A673 (cell line): Measurements from ENCODE around the gene PACRG. TPM values are rescaled to one million over a fixed set of nuclear protein-coding genes. Genes with fewer than 3 reads are reported as not detected.

Experiments used
- BruUV-seq: library from RNA; stranded (reverse); fragments of 400-500 nt; replicated peaks from 2 replicates; lab custom pipeline; 2021; lab: Mats Ljungman, UMichigan
- CTCF ChIA-PET: fragments of 300-600 bp; sonication (Branson Sonifier 250); formaldehyde crosslinking; loops from one replicate; lab custom pipeline; 2022; ENCODE audit warnings: antibody characterized with exemption; lab: Charles Lee
- POLR2A ChIA-PET: fragments of 300-600 bp; sonication (Branson Sonifier 250); formaldehyde crosslinking; loops from one replicate; lab custom pipeline; 2022; ENCODE audit warnings: antibody characterized with exemption; ENCODE audit not compliant: low non-redundant PET; lab: Charles Lee
- DNase-seq: peaks from one replicate; pipeline ENCODE4 v3.0.0-alpha.2; 2015; ENCODE audit warnings: low spot score
- H3K27ac ChIP-seq: fragments of 200-600 bp; sonication (generic); 2 replicates; pipeline ENCODE4 v1.5.1; 2016; ENCODE audit warnings: mixed run types, low read depth, mild to moderate bottlenecking, mixed read lengths, antibody characterized with exemption, low read length; ENCODE audit not compliant: poor library complexity, severe bottlenecking
- H3K27me3 ChIP-seq: fragments of 200-600 bp; sonication (generic); replicated peaks from 2 replicates; pipeline ENCODE4 v1.6.1; 2017; ENCODE audit warnings: mixed run types, low read depth, mild to moderate bottlenecking, mixed read lengths, antibody characterized with exemption, low read length; ENCODE audit not compliant: insufficient read depth, poor library complexity
- H3K36me3 ChIP-seq: fragments of 200-600 bp; sonication (generic); 2 replicates; pipeline ENCODE4 v1.6.1; 2016; ENCODE audit warnings: mixed run types, mild to moderate bottlenecking, mixed read lengths, antibody characterized with exemption, low read length; ENCODE audit not compliant: insufficient read depth, poor library complexity, severe bottlenecking
- H3K4me1 ChIP-seq: fragments of 200-600 bp; sonication (generic); 2 replicates; pipeline ENCODE4 v1.6.1; 2017; ENCODE audit warnings: mixed run types, mild to moderate bottlenecking, mixed read lengths, antibody characterized with exemption, low read length; ENCODE audit not compliant: insufficient read depth, poor library complexity, severe bottlenecking
- H3K4me3 ChIP-seq: fragments of 200-600 bp; sonication (generic); 2 replicates; pipeline ENCODE4 v1.5.1; 2016; ENCODE audit warnings: low read depth, mixed run types, mild to moderate bottlenecking, mixed read lengths, low read length; ENCODE audit not compliant: poor library complexity, severe bottlenecking
- H3K9me3 ChIP-seq: fragments of 200-600 bp; sonication (generic); 2 replicates; pipeline ENCODE4 v1.6.1; 2016; ENCODE audit warnings: mixed run types, low read depth, mild to moderate bottlenecking, mixed read lengths, antibody characterized with exemption, low read length; ENCODE audit not compliant: poor library complexity, severe bottlenecking
- CTCF ChIP-seq: fragments of 300-800, 200-600 bp; sonication (generic); conservative IDR thresholded peaks from 2 replicates; pipeline ENCODE4 v1.5.1; 2017; ENCODE audit warnings: low read depth, mild to moderate bottlenecking, antibody characterized with exemption, low read length, moderate library complexity, mixed read lengths
- EZH2 ChIP-seq: fragments of 200-600 bp; sonication (generic); IDR thresholded peaks from 2 replicates; pipeline ENCODE4 v1.6.1; 2017; ENCODE audit warnings: borderline replicate concordance, low read depth, mild to moderate bottlenecking, mixed read lengths, antibody characterized with exemption, low read length; ENCODE audit not compliant: poor library complexity, severe bottlenecking
- intact Hi-C: fragments of 100-400 bp; cut with micrococcal nuclease; formaldehyde crosslinking; loops from one replicate; pipeline ENCODE4 v1.10.0; 2022; ENCODE audit not compliant: unreplicated experiment
- total RNA-seq: library from RNA; stranded (reverse); gene quantifications from 2 replicates; pipeline ENCODE4 v1.2.3, GENCODE V29; 2021

PACRG gene
- total RNA-seq, 1 experiment from 2014 or later = not detected

GRCh38 chr6:162852192-162852591, 124.4 kb downstream of the PACRG start:
- DNase-seq = no peak
- TF ChIP-seq EZH2 (no peak), CTCF (no peak)
- ChIA-PET POLR2A (no interaction called here), CTCF (no interaction called here)
- H3K27me3 ChIP-seq = no peaks in the 10 kb centered on the region
- H3K4me3 ChIP-seq = no peak overlapping the region
- no peaks in the 10 kb centered on the region for H3K9me3 ChIP-seq
- no peaks in the 10 kb centered on the region for H3K36me3 ChIP-seq
- intact Hi-C loops = no loop called here
- H3K4me1 ChIP-seq = peaks cover 3% of the 10 kb centered on the region
- H3K27ac ChIP-seq = no peak overlapping the region
- BruUV-seq = no TSS peak

- no peaks in the 10 kb centered on the region for H3K36me3 ChIP-seq
- ChIA-PET CTCF (no interaction called here), POLR2A (no interaction called here)
- H3K27me3 ChIP-seq = no peaks in the 10 kb centered on the region
- TF ChIP-seq CTCF (no peak), EZH2 (no peak)
- no peak overlapping the region for H3K27ac ChIP-seq
- intact Hi-C loops = no loop called here
- DNase-seq = no peak
- no TSS peak for BruUV-seq
- peaks cover 9% of the 10 kb centered on the region for H3K4me1 ChIP-seq
- no peaks in the 10 kb centered on the region for H3K9me3 ChIP-seq
- no peak overlapping the region for H3K4me3 ChIP-seq
Observed at GRCh38 chr6:162852840-162853577, 125.2 kb downstream of the PACRG start.

- Histone ChIP-seq H3K27me3 (no peaks in the 10 kb centered on the region), H3K9me3 (no peaks in the 10 kb centered on the region), H3K4me3 (no peak overlapping the region), H3K36me3 (no peaks in the 10 kb centered on the region), H3K4me1 (peaks cover 9% of the 10 kb centered on the region), H3K27ac (no peak overlapping the region)
- no TSS peak for BruUV-seq
- CTCF ChIA-PET = no interaction called here
- POLR2A ChIA-PET = no interaction called here
- intact Hi-C loops = no loop called here
- no peak for DNase-seq
- TF ChIP-seq CTCF (no peak), EZH2 (no peak)
Observed at GRCh38 chr6:162854228-162854627, 126.5 kb downstream of the PACRG start.
